OCI-LY1 (cell line): ENCODE measurements around the gene DUSP1.

ENCODE experiments used
- H2AFZ ChIP-seq: fragments of 200-600 bp; sonication (generic), shearing (Covaris generic); 2 replicates; pipeline ENCODE4 v1.6.0; 2014; ENCODE audit warnings: antibody characterized with exemption, mild to moderate bottlenecking, low read length
- H3F3A ChIP-seq: fragments of 200-600 bp; sonication (generic), shearing (Covaris generic); 2 replicates; pipeline ENCODE4 v1.6.0; 2014; ENCODE audit warnings: mild to moderate bottlenecking, antibody characterized with exemption, low read length, moderate library complexity; ENCODE audit not compliant: insufficient read depth
- H3K27ac ChIP-seq: fragments of 200-600 bp; sonication (generic); 2 replicates; pipeline ENCODE4 v1.5.1; 2014; ENCODE audit warnings: low read length, mixed run types, mild to moderate bottlenecking, low read depth; ENCODE audit not compliant: poor library complexity, severe bottlenecking
- H3K27me3 ChIP-seq: fragments of 200-600 bp; sonication (generic); 2 replicates; pipeline ENCODE4 v1.6.0; 2014; ENCODE audit warnings: antibody characterized with exemption, mild to moderate bottlenecking, low read length, moderate library complexity; ENCODE audit not compliant: insufficient read depth
- H3K36me3 ChIP-seq: fragments of 200-600 bp; sonication (generic); 2 replicates; pipeline ENCODE4 v1.6.1; 2014; ENCODE audit warnings: mild to moderate bottlenecking, antibody characterized with exemption, low read length, moderate library complexity, mixed read lengths; ENCODE audit not compliant: insufficient read depth
- H3K4me1 ChIP-seq: fragments of 200-600 bp; sonication (generic); 2 replicates; pipeline ENCODE4 v1.5.1; 2014; ENCODE audit warnings: mild to moderate bottlenecking, low read length, moderate library complexity; ENCODE audit not compliant: insufficient read depth, severe bottlenecking
- H3K4me2 ChIP-seq: fragments of 200-600 bp; sonication (generic), shearing (Covaris generic); 2 replicates; pipeline ENCODE4 v1.6.1; 2014; ENCODE audit warnings: low read length
- H3K4me3 ChIP-seq: fragments of 200-600 bp; sonication (generic); 2 replicates; pipeline ENCODE4 v1.5.1; 2014; ENCODE audit warnings: low read length, low read depth, mild to moderate bottlenecking, mixed read lengths; ENCODE audit not compliant: poor library complexity, severe bottlenecking
- H3K79me2 ChIP-seq: fragments of 200-600 bp; shearing (Covaris generic); 2 replicates; pipeline ENCODE4 v1.6.1; 2016; ENCODE audit warnings: mixed run types, low read length, mixed read lengths; ENCODE audit not compliant: insufficient read depth
- H3K9ac ChIP-seq: fragments of 200-600 bp; sonication (generic), shearing (Covaris generic); 2 replicates; pipeline ENCODE4 v1.6.1; 2014; ENCODE audit warnings: mild to moderate bottlenecking, low read length, mixed read lengths
- H3K9me2 ChIP-seq: fragments of 200-600 bp; sonication (generic), shearing (Covaris generic); 2 replicates; pipeline ENCODE4 v1.6.1; 2014; ENCODE audit warnings: low read depth, mild to moderate bottlenecking, low read length, mixed read lengths
- H3K9me3 ChIP-seq: fragments of 200-600 bp; shearing (Covaris generic); 2 replicates; pipeline ENCODE4 v1.6.1; 2014; ENCODE audit warnings: low read length, mixed read lengths
- H4K20me1 ChIP-seq: fragments of 200-600 bp; sonication (generic), shearing (Covaris generic); 2 replicates; pipeline ENCODE4 v1.6.0; 2016; ENCODE audit warnings: mild to moderate bottlenecking, low read length; ENCODE audit not compliant: insufficient read depth
- EZH2 ChIP-seq: fragments of 200-600 bp; sonication (generic), shearing (Covaris generic); IDR thresholded peaks from 2 replicates; pipeline ENCODE4 v1.8.0; 2017; ENCODE audit warnings: borderline replicate concordance, mixed run types, mild to moderate bottlenecking, antibody characterized with exemption, low read length, moderate library complexity, mixed read lengths
- TF ChIP-seq, protein P1 (sequence below): fragments of 200-600 bp; sonication (generic), shearing (Covaris generic); IDR thresholded peaks from 2 replicates; pipeline ENCODE4 v1.5.1; 2017; ENCODE audit warnings: mild to moderate bottlenecking, antibody characterized with exemption, low read length, moderate library complexity, mixed read lengths

Gene DUSP1

DNA sequence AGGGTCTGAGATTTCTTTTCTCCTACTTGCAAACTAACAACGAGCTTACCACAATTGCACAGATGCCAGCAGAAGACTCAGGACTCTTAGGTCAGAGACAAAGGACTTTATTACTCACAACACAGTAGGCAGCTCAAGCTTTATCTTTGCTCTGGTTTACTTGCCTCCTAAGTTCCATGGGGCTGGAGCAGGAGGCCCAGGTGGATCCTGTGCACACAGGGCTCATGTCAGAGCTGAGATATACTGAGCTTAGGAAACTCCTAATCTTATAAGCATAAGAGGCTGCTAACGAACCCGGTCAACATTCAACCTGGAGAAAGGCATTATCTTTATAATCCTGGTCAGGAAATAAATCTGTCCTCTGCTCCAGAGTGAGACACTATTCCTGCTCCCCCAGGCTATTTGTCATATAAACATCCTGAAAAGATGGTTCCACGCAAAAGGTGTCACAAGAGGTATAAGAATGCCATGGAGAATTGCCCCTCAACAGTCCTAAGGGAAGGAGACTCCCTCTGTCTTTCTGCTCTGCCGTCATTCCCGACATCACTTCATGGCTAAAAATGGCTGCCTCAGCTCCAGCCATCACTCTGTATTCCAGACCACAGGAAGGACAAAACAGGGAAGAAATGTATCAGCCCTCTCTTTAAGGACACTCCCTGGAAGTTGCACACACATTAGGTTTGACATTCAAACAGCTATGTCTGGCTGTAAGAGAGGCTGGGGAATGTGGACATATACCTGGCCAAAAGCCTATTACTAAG is 16.2 kb downstream of the DUSP1 start:
- no peaks in the 10 kb centered on the region for H3K9me2 ChIP-seq
- no peaks in the 10 kb centered on the region for H3F3A ChIP-seq
- H3K9me3 ChIP-seq = no peaks in the 10 kb centered on the region
- H3K27me3 ChIP-seq = peaks cover 12% of the 10 kb centered on the region; the same call in 1 of the 2 replicates
- H3K27ac ChIP-seq = no peak overlapping the region
- no peaks in the 10 kb centered on the region for H3K36me3 ChIP-seq
- H3K9ac ChIP-seq = no peak overlapping the region
- no peaks in the 10 kb centered on the region for H3K79me2 ChIP-seq
- TF ChIP-seq, protein P1, sequence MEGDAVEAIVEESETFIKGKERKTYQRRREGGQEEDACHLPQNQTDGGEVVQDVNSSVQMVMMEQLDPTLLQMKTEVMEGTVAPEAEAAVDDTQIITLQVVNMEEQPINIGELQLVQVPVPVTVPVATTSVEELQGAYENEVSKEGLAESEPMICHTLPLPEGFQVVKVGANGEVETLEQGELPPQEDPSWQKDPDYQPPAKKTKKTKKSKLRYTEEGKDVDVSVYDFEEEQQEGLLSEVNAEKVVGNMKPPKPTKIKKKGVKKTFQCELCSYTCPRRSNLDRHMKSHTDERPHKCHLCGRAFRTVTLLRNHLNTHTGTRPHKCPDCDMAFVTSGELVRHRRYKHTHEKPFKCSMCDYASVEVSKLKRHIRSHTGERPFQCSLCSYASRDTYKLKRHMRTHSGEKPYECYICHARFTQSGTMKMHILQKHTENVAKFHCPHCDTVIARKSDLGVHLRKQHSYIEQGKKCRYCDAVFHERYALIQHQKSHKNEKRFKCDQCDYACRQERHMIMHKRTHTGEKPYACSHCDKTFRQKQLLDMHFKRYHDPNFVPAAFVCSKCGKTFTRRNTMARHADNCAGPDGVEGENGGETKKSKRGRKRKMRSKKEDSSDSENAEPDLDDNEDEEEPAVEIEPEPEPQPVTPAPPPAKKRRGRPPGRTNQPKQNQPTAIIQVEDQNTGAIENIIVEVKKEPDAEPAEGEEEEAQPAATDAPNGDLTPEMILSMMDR = no peak
- no peak for TF ChIP-seq EZH2
- H2AFZ ChIP-seq = no peak overlapping the region
- H3K4me3 ChIP-seq = no peak overlapping the region
- no peaks in the 10 kb centered on the region for H4K20me1 ChIP-seq
- H3K4me2 ChIP-seq = no peak overlapping the region
- H3K4me1 ChIP-seq = no peaks in the 10 kb centered on the region

DNA sequence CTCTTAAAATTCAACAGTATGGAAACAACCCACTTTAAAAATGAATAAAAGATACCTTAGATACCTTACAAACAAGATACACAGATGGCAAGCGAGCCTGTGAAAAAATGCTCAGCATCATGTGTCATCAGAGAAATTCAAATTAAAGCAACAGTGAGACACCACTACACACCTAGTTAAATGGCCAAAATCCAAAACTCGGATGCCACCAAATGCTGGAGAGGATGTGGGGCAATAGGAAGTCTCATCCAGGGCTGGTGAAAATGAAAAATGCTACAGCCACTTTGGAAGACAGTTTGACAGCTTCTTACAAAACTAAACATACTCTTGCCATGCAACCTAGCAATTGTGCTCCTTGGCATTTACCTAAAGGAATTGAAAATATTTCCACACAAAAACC is 17.9 kb downstream of the DUSP1 start:
- Histone ChIP-seq H4K20me1 (no peaks in the 10 kb centered on the region), H3K4me1 (no peaks in the 10 kb centered on the region), H3K27ac (no peak overlapping the region), H3K27me3 (peaks cover 7% of the 10 kb centered on the region; the same call in 1 of the 2 replicates), H3K4me3 (no peak overlapping the region), H2AFZ (no peak overlapping the region), H3F3A (no peaks in the 10 kb centered on the region), H3K9me2 (no peaks in the 10 kb centered on the region), H3K9me3 (no peaks in the 10 kb centered on the region), H3K79me2 (no peaks in the 10 kb centered on the region), H3K4me2 (no peak overlapping the region), H3K9ac (no peak overlapping the region), H3K36me3 (no peaks in the 10 kb centered on the region)
- no peak for TF ChIP-seq EZH2
- TF ChIP-seq, protein P1 = no peak

DNA sequence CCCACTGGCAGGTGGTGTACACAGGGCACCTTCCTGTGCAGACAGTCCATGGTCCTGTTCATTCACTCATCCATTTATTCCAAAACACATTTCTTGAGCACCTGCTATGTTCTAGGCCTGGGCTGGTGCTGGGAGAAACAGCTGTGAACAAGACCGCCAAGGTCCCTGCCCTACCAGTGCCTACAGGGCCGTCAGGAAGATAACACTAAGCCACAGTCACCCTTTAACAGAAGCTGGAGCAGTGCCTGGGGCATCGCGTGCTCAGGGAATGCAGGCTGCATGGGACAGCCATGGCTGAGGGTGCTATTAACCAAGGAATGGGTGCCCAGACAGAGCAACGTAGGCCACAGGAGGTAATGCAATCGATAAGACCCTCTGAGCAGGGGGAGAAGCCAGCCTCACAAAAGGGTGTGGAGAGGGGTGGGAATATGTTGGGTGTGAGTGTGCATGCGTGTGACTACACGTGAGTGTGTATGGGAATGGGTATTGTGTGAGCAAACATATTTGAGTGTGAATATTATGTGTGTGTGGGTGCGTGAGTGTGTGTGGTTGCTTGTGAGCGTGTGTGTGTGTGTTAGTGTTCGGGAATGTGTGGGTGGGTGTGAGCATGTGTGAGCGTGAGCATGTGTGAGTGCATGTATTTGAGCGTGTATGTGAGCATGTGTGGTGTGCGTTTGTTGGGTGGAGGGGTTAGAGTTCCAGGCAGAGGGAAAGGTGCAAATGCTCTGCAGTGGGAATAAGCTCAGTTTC is 19.1 kb downstream of the DUSP1 start:
- no peak overlapping the region for H3K4me2 ChIP-seq
- H3K36me3 ChIP-seq = no peaks in the 10 kb centered on the region
- H2AFZ ChIP-seq = no peak overlapping the region
- H3K79me2 ChIP-seq = no peaks in the 10 kb centered on the region
- H3K27me3 ChIP-seq = peaks cover 7% of the 10 kb centered on the region; the same call in 1 of the 2 replicates
- H3K27ac ChIP-seq = no peak overlapping the region
- H4K20me1 ChIP-seq = no peaks in the 10 kb centered on the region
- no peaks in the 10 kb centered on the region for H3F3A ChIP-seq
- H3K4me3 ChIP-seq = no peak overlapping the region
- no peak overlapping the region for H3K9ac ChIP-seq
- H3K4me1 ChIP-seq = no peaks in the 10 kb centered on the region
- no peaks in the 10 kb centered on the region for H3K9me3 ChIP-seq
- H3K9me2 ChIP-seq = no peaks in the 10 kb centered on the region
- no peak for TF ChIP-seq EZH2
- TF ChIP-seq, protein P1 = no peak
